ENCODE results near the gene WTAP.

Gene WTAP

GRCh38 chr6:159805440-159806020, 78.2 kb downstream of the WTAP start:
- DNase-seq (ENCODE audit: low spot score), result no peak

Measured in pons (tissue), 1 donor.